PC-3 (cell line): ENCODE results near the gene S100A7A.

ENCODE experiments used
- EZH2 ChIP-seq: fragments of 300-600 bp; sonication (generic); IDR thresholded peaks from one replicate; pipeline ENCODE4 v1.6.1; 2017; ENCODE audit warnings: antibody characterized with exemption, mild to moderate bottlenecking, low read length; ENCODE audit not compliant: unreplicated experiment
- EZH2phosphoT487 ChIP-seq: fragments of 300-600 bp; sonication (generic); IDR thresholded peaks from 2 replicates; pipeline ENCODE4 v1.6.1; 2018; ENCODE audit warnings: mild to moderate bottlenecking, antibody characterized with exemption, low read length, borderline replicate concordance
- TF ChIP-seq, protein P1 (sequence below): fragments of 300-600 bp; sonication (generic); conservative IDR thresholded peaks from 2 replicates; pipeline ENCODE4 v1.5.1; 2017; ENCODE audit warnings: antibody characterized with exemption, low read depth, mild to moderate bottlenecking, low read length

DNA sequence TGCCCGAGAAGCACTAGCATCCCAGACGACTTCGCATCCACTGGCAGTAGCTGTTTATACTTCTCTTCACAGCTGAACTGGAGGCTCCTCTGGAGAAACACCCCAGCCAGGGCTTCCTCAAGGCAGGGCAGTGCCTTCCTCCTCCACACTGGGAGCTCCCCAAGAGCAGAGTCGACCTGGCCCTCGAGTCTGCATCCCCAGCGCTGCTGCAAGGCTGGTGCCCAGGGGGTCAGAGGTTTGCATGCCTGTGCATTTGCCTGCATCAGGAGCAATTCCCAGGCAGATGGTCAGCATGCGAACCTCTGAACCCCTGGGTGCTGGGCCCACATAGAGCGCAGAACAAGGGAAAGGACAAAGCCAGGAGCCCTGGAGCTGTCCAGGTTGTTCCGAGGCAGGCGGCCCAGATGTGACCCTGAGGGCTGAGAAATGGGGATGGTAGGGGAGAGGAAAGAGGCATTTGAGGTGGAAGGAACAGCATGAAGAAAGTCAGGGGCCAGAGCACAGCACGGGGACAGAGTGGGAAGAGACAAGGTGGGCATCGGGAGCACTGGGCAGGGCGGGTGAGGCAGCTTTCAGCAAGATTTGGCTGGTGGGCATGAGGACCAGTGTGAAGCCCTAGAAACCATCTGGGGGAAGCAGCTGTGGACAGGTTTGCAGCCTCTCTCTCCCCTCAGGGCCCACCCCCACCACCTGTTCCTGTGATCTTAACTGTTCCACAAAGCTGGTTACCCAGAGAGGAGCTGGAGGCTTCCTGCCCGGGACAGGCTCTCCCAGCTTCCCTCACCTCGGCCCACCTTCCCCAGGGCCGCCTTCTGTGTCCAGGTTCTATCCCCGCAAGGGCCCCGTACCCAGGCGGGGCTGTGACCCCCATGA is 19.0 kb upstream of the S100A7A start:
- TF ChIP-seq, protein P1, sequence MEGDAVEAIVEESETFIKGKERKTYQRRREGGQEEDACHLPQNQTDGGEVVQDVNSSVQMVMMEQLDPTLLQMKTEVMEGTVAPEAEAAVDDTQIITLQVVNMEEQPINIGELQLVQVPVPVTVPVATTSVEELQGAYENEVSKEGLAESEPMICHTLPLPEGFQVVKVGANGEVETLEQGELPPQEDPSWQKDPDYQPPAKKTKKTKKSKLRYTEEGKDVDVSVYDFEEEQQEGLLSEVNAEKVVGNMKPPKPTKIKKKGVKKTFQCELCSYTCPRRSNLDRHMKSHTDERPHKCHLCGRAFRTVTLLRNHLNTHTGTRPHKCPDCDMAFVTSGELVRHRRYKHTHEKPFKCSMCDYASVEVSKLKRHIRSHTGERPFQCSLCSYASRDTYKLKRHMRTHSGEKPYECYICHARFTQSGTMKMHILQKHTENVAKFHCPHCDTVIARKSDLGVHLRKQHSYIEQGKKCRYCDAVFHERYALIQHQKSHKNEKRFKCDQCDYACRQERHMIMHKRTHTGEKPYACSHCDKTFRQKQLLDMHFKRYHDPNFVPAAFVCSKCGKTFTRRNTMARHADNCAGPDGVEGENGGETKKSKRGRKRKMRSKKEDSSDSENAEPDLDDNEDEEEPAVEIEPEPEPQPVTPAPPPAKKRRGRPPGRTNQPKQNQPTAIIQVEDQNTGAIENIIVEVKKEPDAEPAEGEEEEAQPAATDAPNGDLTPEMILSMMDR, result no peak
- TF ChIP-seq EZH2, result no peak
- no peak for TF ChIP-seq EZH2phosphoT487
